ENCODE data around the gene PLCH1. TPM values are rescaled to one million over a fixed set of nuclear protein-coding genes. Genes with fewer than 3 reads are reported as not detected.

PLCH1 gene
- total and polyA plus RNA-seq, 2 experiments from 2014 or later: 2.6 to 5.8 TPM

DNA sequence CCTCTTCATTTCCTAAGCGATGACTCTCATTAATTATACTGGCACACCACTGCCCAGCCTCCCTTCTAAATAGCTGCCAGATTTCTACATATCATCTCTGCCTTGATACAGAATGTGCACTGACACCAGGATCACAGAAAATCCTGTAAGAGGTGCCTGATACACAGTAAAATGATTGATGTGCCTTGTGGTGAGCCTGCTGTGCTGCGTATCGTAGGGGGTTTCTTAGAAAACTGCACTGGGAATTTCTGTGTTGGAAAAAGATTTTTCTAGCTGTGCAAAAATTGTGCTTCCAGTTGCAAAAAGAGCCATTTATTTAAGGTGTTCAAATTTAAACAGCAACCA, 3.0 kb upstream of the PLCH1 start:
- H3K27ac ChIP-seq: no peak overlapping the region
- H3K27me3 ChIP-seq: no peaks in the 10 kb centered on the region
- no peak overlapping the region for H2AFZ ChIP-seq
- H3K9me3 ChIP-seq (ENCODE audit: low read depth): no peaks in the 10 kb centered on the region
- no peaks in the 10 kb centered on the region for H3K9me2 ChIP-seq (replicated peaks; ENCODE audit: insufficient read depth)
- H3K4me3 ChIP-seq: no peak overlapping the region
- WGBS (ENCODE audit: low lambda C conversion rate, missing lambda C conversion rate): 83% methylated on average over 3 of the region's 3 CpGs
- H4K20me1 ChIP-seq (ENCODE audit: insufficient read depth, poor library complexity, severe bottlenecking): no peaks in the 10 kb centered on the region
- peaks cover 10% of the 10 kb centered on the region for H3K4me1 ChIP-seq (ENCODE audit: insufficient read depth)
- no peak for DNase-seq (ENCODE audit: low spot score)
- TF ChIP-seq, protein P1, sequence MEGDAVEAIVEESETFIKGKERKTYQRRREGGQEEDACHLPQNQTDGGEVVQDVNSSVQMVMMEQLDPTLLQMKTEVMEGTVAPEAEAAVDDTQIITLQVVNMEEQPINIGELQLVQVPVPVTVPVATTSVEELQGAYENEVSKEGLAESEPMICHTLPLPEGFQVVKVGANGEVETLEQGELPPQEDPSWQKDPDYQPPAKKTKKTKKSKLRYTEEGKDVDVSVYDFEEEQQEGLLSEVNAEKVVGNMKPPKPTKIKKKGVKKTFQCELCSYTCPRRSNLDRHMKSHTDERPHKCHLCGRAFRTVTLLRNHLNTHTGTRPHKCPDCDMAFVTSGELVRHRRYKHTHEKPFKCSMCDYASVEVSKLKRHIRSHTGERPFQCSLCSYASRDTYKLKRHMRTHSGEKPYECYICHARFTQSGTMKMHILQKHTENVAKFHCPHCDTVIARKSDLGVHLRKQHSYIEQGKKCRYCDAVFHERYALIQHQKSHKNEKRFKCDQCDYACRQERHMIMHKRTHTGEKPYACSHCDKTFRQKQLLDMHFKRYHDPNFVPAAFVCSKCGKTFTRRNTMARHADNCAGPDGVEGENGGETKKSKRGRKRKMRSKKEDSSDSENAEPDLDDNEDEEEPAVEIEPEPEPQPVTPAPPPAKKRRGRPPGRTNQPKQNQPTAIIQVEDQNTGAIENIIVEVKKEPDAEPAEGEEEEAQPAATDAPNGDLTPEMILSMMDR (IDR thresholded peaks at IDR 0.05; ENCODE audit: poor library complexity): no peak
- TF ChIP-seq EZH2phosphoT487 (IDR thresholded peaks at IDR 0.05; ENCODE audit: low read depth, severe bottlenecking, unreplicated experiment): no peak
- no peak for TF ChIP-seq EZH2 (IDR thresholded peaks at IDR 0.05; ENCODE audit: borderline replicate concordance)
- H3K79me2 ChIP-seq: no peaks in the 10 kb centered on the region
- H3K4me2 ChIP-seq: no peak overlapping the region
- H3K36me3 ChIP-seq (replicated peaks; ENCODE audit: insufficient read depth, low read depth): no peaks in the 10 kb centered on the region

DNA sequence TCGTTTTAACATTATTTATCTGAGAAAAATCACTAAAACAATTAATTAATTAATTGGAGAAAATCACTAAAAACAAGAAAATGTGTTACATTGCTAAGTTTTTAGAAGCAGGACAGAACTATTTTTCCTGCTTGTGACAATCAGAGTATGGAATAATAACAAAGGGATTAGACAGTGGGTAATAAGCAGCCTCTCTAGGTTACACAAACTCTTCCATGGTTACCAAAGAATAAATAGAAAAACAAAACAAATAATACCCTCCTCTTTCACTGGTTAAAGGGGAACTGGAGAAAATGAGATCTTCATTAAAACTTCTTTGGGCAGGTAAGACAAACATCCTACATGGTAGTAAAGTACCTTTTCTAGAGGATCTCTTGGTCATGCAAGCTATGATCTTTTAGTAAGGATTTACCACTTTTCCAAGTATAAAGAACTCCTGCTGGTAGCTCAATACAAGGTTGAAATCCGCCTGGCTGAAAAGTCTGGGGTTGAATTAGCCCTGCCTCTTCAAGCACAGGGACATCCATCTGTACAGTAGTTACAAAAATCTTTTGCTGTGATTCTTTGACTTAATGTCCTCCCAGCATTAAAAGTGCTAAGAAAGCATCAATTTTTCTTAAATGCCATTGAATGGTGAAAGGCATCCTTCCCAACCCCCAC, 2.5 kb upstream of the PLCH1 start:
- H3K27ac ChIP-seq: no peak overlapping the region
- TF ChIP-seq, protein P1 (IDR thresholded peaks at IDR 0.05; ENCODE audit: poor library complexity): no peak
- no peak for TF ChIP-seq EZH2phosphoT487 (IDR thresholded peaks at IDR 0.05; ENCODE audit: low read depth, severe bottlenecking, unreplicated experiment)
- TF ChIP-seq EZH2 (IDR thresholded peaks at IDR 0.05; ENCODE audit: borderline replicate concordance): no peak
- no peak overlapping the region for H2AFZ ChIP-seq
- no peaks in the 10 kb centered on the region for H3K9me3 ChIP-seq (ENCODE audit: low read depth)
- 59% methylated on average over 2 of the region's 2 CpGs for WGBS (ENCODE audit: low lambda C conversion rate, missing lambda C conversion rate)
- DNase-seq (ENCODE audit: low spot score): no peak
- no peaks in the 10 kb centered on the region for H3K36me3 ChIP-seq (replicated peaks; ENCODE audit: insufficient read depth, low read depth)
- no peak overlapping the region for H3K4me3 ChIP-seq
- no peaks in the 10 kb centered on the region for H3K27me3 ChIP-seq
- H3K4me1 ChIP-seq (ENCODE audit: insufficient read depth): peaks cover 10% of the 10 kb centered on the region
- no peaks in the 10 kb centered on the region for H4K20me1 ChIP-seq (ENCODE audit: insufficient read depth, poor library complexity, severe bottlenecking)
- H3K79me2 ChIP-seq: no peaks in the 10 kb centered on the region
- no peaks in the 10 kb centered on the region for H3K9me2 ChIP-seq (replicated peaks; ENCODE audit: insufficient read depth)
- no peak overlapping the region for H3K4me2 ChIP-seq

- Histone ChIP-seq H4K20me1 (ENCODE audit: insufficient read depth, poor library complexity, severe bottlenecking) (no peaks in the 10 kb centered on the region), H3K4me2 (no peak overlapping the region), H3K4me3 (no peak overlapping the region), H3K27ac (no peak overlapping the region), H3K79me2 (no peaks in the 10 kb centered on the region), H2AFZ (no peak overlapping the region), H3K9me2 (replicated peaks; ENCODE audit: insufficient read depth) (no peaks in the 10 kb centered on the region), H3K27me3 (no peaks in the 10 kb centered on the region), H3K36me3 (replicated peaks; ENCODE audit: insufficient read depth, low read depth) (no peaks in the 10 kb centered on the region), H3K4me1 (ENCODE audit: insufficient read depth) (peaks cover 10% of the 10 kb centered on the region), H3K9me3 (ENCODE audit: low read depth) (no peaks in the 10 kb centered on the region)
- WGBS (ENCODE audit: low lambda C conversion rate, missing lambda C conversion rate): 87% methylated on average over 1 of the region's 1 CpG
- no peak for TF ChIP-seq EZH2phosphoT487 (IDR thresholded peaks at IDR 0.05; ENCODE audit: low read depth, severe bottlenecking, unreplicated experiment)
- TF ChIP-seq, protein P1 (IDR thresholded peaks at IDR 0.05; ENCODE audit: poor library complexity): no peak
- no peak for TF ChIP-seq EZH2 (IDR thresholded peaks at IDR 0.05; ENCODE audit: borderline replicate concordance)
- DNase-seq (ENCODE audit: low spot score): no peak
Measured at GRCh38 chr3:155746703-155747102, 1.8 kb upstream of the PLCH1 start.

All from hepatocyte (in vitro differentiated cells).